GM18870 (cell line): Measurements from ENCODE around the gene NDC80.

ENCODE experiments used
- ATAC-seq: cut with Tn5 transposase; IDR thresholded peaks from one replicate; pipeline ENCODE4 v1.9.1; 2021; ENCODE audit warnings: moderate library complexity; ENCODE audit not compliant: unreplicated experiment

The NDC80 gene

DNA sequence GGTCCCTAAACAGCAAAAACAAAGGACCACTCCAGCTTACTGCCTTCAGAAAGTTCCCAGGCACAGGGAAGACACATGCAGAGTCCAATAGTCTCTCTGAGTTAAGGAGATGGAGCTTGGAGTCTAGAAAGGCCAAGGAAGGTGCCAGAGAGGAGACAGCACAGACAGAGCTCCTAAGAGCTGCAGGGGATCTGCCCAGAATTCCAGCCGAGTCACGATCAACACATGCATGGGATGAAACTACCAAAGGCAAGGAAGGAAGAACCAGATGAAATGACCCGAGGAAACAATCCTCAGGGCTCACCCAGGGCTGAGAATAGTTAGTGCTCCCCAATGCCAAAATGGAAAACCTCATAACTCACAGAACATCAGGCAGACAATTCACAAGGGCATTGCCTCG lies 15.5 kb upstream of the NDC80 start:
- no peak for ATAC-seq

DNA sequence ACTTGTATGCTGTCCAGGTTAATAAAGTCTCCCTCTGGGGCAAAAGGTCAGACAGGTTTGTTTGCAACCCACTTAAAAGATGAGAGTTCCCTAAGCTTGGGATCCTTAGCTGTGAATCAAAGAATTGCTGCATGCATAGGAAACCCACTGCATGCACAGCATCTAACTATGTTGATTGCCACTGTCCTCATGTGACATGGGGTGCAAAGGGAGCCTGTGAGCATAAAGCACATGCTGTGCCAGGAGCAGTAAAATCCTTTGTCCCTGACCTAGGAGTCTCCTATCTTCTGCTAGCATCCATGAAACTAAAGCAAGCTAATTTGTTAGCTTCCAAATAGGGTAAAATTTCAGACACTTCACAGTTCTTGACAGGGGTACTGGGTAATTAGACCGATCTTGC lies 13.8 kb upstream of the NDC80 start:
- ATAC-seq, result no peak

DNA sequence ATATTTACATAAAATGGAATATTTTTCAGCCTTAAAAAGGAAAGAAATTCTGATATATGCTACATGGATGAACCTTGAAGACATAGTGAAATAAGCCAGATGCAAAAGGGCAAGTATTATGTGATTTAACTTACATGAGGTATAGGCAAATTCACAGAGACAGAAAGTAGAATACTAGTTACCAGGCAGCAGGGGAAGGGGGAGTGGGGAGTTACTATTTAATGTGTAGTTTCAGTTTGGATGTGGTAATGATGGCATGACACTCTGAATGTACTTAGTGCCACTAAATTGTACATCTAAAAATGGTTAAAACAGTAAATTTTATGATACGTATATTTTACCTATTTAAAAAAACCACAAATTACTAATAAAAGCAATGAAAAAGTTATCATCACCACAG lies 12.1 kb upstream of the NDC80 start:
- no peak for ATAC-seq

DNA sequence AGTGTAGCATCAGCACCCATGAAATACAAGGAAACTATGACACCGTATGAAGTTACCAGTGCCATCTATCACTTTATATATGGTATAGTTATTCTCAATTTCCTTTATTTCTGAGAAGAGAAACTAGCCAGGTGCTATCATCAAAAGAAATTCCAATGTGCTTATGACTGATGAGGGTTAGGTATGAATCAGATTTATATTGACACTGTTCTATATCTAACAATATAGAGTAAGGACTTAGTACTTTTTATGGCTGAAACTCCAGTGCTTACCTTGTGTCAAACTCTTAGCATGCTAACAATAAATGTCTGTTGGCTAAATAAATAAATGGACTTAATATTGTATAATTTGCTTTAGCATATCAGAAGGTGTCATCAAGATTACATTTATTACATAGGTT lies 7.0 kb upstream of the NDC80 start:
- ATAC-seq, result no peak

DNA sequence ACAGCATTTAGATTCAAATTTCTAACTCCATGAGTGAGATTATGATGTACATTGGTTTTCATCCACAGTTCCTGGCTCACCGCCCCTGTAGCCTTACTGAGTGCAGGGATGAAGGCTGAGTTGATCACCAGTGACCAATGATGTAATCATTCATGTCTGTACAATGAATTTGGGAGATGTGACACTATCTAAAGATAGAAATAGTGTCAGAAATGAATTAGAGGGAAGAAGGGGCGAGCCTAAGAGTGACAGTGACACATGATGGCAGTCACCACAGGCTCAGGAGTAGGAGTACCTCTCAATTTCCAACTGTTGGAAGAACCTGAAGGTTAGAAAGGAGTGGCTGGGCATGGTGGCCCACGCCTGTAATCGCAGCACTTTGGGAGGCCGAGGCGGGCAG lies 3.2 kb upstream of the NDC80 start:
- ATAC-seq, result no peak

DNA sequence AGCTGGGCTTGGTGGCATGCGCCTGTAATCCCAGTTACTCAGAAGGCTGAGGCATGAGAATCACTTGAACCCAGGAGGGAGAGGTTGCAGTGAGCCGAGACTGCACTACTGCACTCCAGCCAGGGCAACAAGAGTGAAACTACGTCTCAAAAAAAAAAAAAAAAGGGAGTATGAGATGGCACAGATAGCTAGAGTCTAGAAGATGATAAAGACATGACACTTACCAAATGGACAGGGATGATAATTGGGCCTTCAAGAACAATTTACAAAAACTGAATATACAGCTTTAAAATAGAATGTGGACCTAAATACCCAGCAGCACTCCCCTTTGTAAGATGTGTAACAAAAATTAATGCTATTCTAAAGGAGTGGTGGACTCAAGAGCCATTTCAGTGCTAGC lies 2.8 kb upstream of the NDC80 start:
- no peak for ATAC-seq

DNA sequence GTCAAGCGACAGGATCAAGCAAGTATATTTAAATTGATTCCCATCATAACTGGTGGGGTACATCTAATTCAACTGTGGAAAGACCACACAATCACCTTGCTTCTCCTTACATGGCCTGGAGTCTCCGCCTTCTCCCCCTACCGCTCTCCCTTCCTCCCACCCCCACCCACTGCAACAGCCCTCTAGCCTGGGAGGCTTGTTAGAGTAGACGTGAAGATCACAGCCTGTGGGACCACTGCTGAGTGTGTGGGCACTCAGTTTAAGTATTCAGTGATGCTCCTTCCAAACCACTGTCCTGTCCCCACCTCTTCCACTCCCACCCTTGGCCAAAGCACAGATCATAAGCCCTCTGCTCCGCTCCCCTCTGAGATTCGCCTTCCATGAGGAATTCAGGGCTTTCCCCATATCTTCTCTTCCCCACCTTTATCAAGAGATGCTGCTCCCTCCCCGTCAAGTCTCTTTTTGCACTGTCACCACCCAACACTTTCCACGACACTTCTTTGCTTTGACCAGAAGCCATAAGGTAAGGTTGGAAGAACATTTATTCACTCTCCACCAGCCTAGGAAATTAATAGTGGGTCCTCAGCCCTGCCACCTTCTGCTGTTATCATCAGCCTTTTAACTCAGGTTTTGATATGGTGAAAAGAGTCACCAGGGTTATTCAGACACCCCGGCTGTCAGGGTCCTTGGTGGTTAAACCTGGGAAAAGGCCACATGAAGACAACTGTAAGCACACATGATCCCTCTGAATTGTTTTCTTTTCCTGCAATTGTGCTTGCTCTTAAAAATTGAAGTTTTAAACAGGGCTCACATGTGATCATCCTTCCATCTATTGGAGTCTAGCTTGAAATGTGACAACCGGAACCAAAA lies 1.8 kb upstream of the NDC80 start:
- ATAC-seq, result no peak

DNA sequence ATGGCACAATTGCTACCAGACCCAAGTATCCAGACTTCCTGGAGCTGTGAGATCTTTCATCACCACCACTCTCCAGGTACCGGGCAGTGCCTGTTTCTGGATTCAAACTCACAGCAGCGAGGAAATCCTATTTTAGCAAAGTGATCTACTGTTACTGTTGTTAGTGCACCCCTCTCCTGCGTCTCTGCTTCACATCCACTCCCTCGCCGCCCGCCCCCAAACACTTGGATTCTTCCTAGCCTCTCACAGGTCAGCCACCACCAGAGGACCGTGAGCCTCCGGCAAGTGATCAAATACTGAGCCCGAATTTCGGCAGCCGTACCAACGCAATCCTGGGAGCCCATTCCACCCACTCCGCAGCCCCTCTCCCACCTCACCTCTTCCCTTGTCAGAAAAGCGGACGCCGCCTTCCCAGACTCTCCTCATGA lies 571 bp upstream of the NDC80 start:
- ATAC-seq, result peak; percentile 27

DNA sequence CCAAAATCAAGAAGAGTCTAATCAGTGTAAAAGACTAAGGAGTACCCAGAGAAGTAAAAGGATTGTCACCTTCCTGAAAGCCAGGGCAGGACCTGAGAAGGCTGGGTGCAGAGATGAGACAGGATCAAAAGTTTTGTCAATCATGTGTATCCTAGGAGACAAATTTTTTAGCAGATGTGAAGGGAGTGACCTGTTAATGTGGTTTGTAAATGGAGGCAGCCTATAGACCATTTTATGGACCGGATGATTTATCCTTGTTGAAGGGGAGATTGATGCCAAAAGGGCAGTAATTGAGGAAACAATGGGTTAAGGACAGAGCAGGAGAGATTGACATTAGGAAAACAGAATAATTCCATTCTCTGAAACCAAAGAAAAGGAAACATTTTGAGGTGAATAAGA lies 813 bp downstream of the NDC80 start:
- ATAC-seq, result no peak

DNA sequence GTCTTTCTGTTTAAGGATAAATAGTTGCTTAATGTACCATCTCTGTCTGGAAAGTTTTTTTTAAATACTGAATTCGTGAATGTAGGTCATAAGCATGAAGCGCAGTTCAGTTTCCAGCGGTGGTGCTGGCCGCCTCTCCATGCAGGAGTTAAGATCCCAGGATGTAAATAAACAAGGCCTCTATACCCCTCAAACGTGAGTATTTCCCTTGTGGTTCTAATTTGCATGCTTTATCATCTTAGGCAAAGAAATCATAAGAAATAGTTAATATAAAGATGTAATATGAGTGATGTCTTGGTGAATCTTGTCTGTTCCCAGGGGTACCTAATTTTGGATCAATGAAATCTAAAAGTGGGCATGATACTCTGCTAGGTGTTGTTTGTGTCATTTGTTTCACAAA lies 1.5 kb downstream of the NDC80 start:
- ATAC-seq, result no peak

DNA sequence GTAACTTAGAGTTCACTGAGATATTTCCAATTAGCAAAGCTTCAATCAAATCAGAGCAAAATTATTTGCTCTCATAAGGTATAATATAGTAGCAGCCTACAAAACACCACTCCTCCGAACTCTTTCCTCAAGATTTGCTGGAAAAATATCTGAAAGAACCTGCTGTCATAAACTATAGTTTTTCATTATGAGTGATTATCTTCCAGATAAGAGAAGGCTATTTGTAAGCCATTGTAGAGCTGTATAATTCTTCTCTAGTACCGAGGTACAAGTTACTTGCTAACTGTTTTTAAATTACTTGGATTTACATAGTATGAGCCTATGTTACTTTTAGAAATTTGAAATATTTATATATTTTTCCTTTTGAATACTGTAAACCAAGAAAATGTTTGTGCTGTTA lies 2.1 kb downstream of the NDC80 start:
- ATAC-seq, result no peak

DNA sequence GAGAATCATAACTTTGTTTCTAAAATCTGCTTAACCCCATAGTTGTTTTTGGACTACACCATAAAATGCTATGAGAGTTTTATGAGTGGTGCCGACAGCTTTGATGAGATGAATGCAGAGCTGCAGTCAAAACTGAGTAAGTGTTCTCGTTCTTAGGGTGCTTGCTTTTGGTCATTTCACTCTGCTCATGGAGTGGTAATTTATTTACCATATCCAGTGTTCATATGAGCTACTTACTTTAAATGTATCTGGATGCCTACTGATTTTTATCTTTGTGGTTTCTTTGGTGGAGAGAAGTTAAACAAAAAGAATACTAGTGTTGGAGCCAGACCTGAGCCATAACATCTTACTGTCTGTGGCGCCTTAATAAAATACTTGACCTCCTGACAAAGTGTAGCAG lies 16.4 kb downstream of the NDC80 start:
- ATAC-seq, result no peak

DNA sequence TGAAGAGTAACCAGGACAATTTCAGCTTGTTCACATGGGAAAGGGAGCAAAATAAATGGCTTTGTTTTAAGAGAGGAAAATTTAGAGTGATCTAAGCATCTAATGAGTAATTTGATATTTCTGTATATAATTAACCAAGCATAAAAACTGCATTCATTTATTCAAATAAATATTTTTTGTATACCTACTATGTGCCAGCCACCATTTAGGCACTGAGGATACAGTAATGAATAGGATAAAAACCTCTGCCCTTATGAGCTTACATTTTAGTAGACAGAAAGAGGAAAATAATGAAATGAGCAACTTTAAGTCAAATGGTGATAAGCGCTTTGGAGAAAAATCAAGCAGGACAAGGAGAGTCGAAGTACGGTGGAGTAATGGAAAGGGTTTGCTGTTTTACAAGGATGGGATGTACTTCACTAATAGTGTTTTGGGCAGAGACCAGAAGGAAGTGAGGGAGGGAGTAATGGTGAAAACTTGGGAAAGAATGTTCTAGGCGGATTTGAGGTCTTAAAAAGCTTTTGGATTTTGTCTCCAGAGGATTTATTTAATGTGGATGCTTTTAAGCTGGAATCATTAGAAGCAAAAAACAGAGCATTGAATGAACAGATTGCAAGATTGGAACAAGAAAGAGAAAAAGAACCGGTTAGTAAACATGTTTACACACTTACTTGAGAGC lies 17.4 kb downstream of the NDC80 start:
- no peak for ATAC-seq

DNA sequence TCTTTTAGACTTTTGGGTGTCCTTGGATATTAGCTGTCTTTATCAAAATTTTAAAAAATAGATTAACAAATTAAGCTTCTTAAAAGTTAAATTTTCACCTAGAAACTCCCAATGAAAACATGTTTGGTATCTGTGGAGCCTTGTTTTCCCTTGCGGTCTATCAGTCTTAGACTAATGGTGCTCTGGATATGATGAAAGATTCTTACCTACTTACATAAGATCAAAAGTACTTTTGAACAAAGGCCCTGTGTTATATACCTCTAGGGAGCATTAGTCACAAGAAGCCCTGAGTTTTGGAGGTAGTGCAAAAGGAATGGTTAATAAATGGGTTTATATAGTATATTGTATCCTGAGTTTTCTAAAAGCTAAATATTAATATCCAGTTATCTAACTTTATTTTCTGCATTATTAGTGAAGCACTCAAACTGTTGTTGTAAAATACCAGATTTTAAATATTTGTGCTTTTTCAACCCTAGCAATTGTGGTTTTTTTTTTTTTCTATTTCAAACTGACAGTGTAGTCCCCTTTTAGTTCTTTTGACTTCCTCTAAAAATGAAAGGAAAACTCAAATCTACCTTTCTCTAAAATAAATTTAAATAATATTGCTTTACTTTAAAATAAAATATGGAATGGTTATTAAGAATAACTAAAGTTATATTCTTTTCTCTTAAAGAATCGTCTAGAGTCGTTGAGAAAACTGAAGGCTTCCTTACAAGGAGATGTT lies 18.1 kb downstream of the NDC80 start:
- no peak for ATAC-seq

DNA sequence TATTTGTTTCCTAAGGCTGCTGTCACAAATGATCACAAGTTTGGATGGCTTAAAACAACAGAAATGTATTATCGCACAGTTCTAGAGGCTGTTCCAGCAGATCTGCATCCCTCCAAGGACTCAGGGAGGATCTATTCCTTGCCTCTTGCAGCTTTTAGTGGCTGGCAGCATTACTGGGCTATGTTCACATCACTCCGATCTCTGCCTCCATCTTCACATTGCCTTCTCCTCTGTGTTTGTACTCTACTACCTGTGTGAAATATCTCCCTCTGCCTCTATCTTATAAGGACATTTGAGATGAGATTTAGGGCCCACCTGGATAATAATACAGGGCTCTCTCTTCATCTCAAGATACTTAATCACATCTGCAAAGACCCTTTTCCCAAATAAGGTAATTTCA lies 18.9 kb downstream of the NDC80 start:
- ATAC-seq, result no peak

DNA sequence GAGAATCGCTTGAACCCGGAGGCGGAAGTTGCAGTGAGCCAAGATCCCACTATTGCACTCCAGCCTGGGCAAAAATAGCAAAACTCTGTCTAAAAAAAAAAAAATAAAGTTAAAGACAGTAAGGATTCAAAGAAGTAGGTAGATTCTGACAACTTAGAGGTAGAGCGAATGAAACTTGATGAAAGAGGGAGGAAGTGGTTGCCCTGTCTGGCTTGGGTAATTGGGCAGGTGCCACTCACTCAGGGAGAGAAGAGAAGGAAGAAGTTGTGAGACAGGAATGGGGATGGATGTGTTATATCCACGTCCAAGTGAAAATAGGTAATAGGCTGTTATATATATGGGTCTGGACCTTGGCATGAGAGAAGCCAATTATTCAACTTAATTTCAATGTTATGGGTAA lies 26.3 kb downstream of the NDC80 start:
- no peak for ATAC-seq

DNA sequence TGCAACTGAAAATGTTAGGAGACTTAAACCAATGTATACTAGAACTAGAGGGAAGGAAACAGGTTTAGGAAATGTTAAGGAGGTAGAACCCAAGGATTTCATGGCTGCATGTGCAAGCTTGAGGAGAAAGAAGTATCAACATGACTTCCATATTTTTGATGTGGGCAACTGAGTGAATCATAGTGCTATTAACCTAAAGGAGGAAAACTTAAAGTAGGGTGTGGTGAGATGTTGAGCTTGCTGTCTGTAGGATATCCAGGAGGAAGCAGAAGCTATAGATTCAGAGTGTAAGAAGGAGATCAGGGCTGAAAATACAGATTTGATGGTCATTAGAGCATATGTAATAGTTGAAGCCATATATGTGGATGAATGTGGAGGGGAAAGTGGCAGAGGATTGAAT lies 31.5 kb downstream of the NDC80 start:
- ATAC-seq, result no peak

DNA sequence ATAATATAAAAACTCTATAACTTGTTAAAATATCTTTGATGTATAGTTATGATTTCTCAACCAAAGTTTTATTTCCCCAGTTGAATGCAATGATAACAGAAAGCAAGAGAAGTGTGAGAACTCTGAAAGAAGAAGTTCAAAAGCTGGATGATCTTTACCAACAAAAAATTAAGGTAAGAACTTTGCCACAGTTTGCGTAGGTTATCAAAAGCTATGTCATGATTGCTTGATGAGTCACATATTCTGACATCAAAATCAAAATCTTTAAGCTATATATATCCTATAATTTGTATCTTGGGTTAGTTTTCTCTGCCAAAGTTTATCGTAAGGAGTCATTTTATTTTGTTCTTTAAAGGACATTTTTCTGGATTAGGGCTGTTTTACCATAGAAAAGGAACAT lies 35.0 kb downstream of the NDC80 start:
- no peak for ATAC-seq

DNA sequence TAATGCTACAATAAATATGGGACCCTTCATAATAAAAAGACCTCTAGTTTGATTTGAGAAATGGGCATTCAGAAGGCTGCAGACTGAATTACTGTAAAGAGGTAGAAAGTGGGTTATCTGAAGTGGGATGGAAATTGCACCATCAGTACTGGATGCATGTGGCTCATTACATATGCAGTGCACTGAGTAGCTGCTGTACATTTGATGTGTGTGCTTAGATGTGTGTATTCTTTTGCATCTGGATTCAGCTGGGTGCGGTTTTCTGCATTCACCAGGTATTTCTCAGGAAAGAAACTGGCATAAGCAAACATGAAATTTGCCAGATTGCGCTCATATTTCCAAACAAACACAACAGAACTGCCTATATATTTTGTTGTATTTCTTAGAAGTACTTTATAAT lies 38.2 kb downstream of the NDC80 start:
- no peak for ATAC-seq

DNA sequence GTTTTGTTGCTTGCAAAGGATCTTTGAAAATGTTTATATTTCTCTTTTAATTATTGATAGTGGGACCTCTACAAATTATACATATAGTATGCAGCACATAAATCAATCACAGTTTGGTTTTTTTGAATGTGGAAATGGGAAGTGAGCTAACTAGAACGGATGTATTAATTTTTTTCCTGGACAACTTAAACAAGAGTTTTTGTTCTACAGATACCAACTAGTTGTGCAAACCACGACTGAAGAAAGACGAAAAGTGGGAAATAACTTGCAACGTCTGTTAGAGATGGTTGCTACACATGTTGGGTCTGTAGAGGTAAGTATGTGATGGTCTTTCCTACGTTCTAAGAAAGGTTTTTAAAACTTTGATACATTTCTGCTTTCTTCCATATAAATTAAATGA lies 39.2 kb downstream of the NDC80 start:
- ATAC-seq, result no peak

DNA sequence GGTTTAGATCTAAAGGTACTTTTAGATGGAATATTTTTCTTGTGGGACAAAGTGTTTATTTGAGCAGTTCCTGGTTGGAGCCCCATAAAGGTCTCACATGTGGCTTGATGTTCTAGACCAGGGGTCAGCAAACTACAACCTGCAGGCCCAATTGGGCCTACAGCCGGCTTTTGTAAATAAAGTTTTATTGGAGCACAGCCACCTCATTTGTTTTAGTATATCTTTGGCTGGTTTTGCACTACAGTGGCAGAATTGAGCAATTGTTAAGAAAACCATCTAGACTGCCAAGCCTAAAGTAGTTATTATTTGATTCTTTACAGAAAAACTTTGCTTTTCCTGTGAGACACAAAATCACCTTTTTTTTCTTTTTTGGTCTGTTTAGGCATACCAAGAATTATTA lies 41.6 kb downstream of the NDC80 start:
- no peak for ATAC-seq

DNA sequence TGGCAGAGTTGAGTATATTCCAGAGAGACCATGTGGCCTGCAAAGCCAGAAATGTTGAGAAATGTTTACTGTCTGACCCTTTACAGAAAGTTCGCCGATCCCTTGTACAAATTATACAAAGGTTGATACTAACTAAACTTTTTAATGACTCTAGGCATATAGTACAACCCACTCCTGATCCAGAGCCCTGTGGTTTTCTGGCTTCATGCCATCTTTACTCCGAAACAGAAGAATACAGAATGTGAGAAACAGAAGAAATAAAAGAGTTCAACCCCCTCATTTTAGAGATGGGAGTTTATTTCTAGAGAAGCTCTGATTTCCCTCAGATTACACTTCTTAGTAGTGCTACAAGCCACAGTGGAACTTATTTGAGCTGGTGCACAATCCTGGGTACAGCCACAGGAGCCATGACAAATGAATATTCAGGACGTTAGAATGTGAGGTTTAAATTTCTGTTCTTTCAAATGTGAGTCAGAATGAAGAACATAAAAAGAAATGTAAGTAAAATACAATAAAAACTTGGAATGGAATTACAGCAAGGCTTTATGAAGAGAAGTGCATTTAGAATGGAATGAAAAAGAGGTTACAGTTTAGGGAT lies 46.1 kb downstream of the NDC80 start:
- ATAC-seq, result no peak
